HG03575 (cell line): ENCODE measurements around the gene COL9A3.
"Not testable (repeated sequence)": the region's sequence is repeated elsewhere in the genome, so short reads cannot be mapped to it uniquely, and the experiment has no call there.

Experiments used
- ATAC-seq: cut with Tn5 transposase; IDR thresholded peaks from one replicate; pipeline ENCODE4 v1.9.1; 2021; ENCODE audit not compliant: unreplicated experiment, insufficient number of reproducible peaks, low FRiP score; ENCODE audit errors: extremely low read depth

Gene COL9A3

GRCh38 chr20:62872184-62872847 lies 55.5 kb downstream of the COL9A3 start:
- ATAC-seq: no peak

- no peak for ATAC-seq
Observed at GRCh38 chr20:62872862-62873261, 56.0 kb downstream of the COL9A3 start.

GRCh38 chr20:62873280-62873679 lies 56.4 kb downstream of the COL9A3 start:
- ATAC-seq: no peak

GRCh38 chr20:62873681-62874031 lies 56.8 kb downstream of the COL9A3 start:
- not testable (repeated sequence) for ATAC-seq

- ATAC-seq: no peak
Observed at GRCh38 chr20:62874964-62875344, 58.1 kb downstream of the COL9A3 start.

- ATAC-seq: no peak
Observed at GRCh38 chr20:62875419-62876361, 58.8 kb downstream of the COL9A3 start.

GRCh38 chr20:62876501-62876901 lies 59.7 kb downstream of the COL9A3 start:
- no peak for ATAC-seq

- no peak for ATAC-seq
Observed at GRCh38 chr20:62876902-62877816, 60.3 kb downstream of the COL9A3 start.

- ATAC-seq: no peak
Observed at GRCh38 chr20:62878244-62879038, 61.6 kb downstream of the COL9A3 start.

GRCh38 chr20:62879275-62880146 lies 62.7 kb downstream of the COL9A3 start:
- no peak for ATAC-seq

- no peak for ATAC-seq
Observed at GRCh38 chr20:62880147-62880934, 63.5 kb downstream of the COL9A3 start.

GRCh38 chr20:62880935-62881661 lies 64.2 kb downstream of the COL9A3 start:
- no peak for ATAC-seq

GRCh38 chr20:62881662-62882395 lies 65.0 kb downstream of the COL9A3 start:
- ATAC-seq: no peak

GRCh38 chr20:62882426-62882825 lies 65.6 kb downstream of the COL9A3 start:
- no peak for ATAC-seq

GRCh38 chr20:62884556-62884955 lies 67.7 kb downstream of the COL9A3 start:
- no peak for ATAC-seq
